ENCODE data around the gene CPNE5. TPM values are rescaled to one million over a fixed set of nuclear protein-coding genes. Genes with fewer than 3 reads are reported as not detected.
A peak's percentile ranks its signal among the peaks of the same experiment; 100 is the strongest.

CPNE5 gene
- polyA plus RNA-seq, 3 donors = 0.47 to 0.85 (median 0.82) TPM

- peak overlapping the region in 1 of 2 donors; percentile 97 for H3K27ac ChIP-seq (ENCODE audit: low read depth in 1 of 2, low read length in 2 of 2)
- peaks cover 4 to 10% of the 10 kb centered on the region in 2 donors for H3K36me3 Mint-ChIP-seq
- H3K4me1 ChIP-seq (ENCODE audit: control insufficient read depth in 1 of 2, insufficient read depth in 2 of 2, low read length in 2 of 2) = peaks cover 55 to 56% of the 10 kb centered on the region in 2 donors
- no peaks in the 10 kb centered on the region for H4K20me1 ChIP-seq (ENCODE audit: insufficient read depth, low read length)
- H3K36me3 ChIP-seq (replicated peaks in 1 of 2; ENCODE audit: control insufficient read depth in 1 of 2, insufficient read depth in 2 of 2, low read length in 2 of 2) = no peaks in the 10 kb centered on the region
- intact Hi-C loops (cut with micrococcal nuclease) = loop anchor here (2.0 to 5.0 kb wide), 5 partner anchors 75 to 143 kb away; no protein-coding TSS in a partner anchor
- no peak overlapping the region for H3K9ac ChIP-seq (ENCODE audit: insufficient read depth, low read length, poor library complexity, severe bottlenecking)
- no peaks in the 10 kb centered on the region for H3K9me3 ChIP-seq (replicated peaks in 1 of 2; ENCODE audit: control insufficient read depth in 1 of 2, insufficient read depth in 1 of 2, low read length in 2 of 2)
- no peak overlapping the region for H3K4me3 Mint-ChIP-seq
- no peak overlapping the region for H3K4me2 ChIP-seq (replicated peaks; ENCODE audit: extremely low read depth, low read length, poor library complexity, severe bottlenecking)
- H2AFZ ChIP-seq (ENCODE audit: insufficient read depth, low read depth, low read length, poor library complexity, severe bottlenecking) = no peak overlapping the region
- 100% methylated on average over 4 of the region's 6 CpGs for WGBS (ENCODE audit: insufficient coverage)
- no peak overlapping the region for H3K4me3 ChIP-seq (replicated peaks in 1 of 3; ENCODE audit: low read depth in 2 of 3, low read length in 3 of 3)
- H3K79me2 ChIP-seq (ENCODE audit: insufficient read depth, low read length) = no peaks in the 10 kb centered on the region
- TF ChIP-seq CTCF (IDR thresholded peaks at IDR 0.05) = no peak
- H3K27me3 Mint-ChIP-seq (ENCODE audit: low read depth in 3 of 3) = peaks cover 0 to 9% (median 2%) of the 10 kb centered on the region in 3 donors
- H3K9me3 Mint-ChIP-seq = peaks cover 0 to 1% (median 0%) of the 10 kb centered on the region in 7 donors
- H3K4me1 Mint-ChIP-seq = peaks cover 61% of the 10 kb centered on the region
- no peaks in the 10 kb centered on the region for H3K27me3 ChIP-seq (ENCODE audit: control insufficient read depth in 2 of 2, insufficient read depth in 2 of 2, low read length in 2 of 2)
- H3K27ac Mint-ChIP-seq = peak overlapping the region in 6 of 7 donors; percentile 78 to 99 (median 98)
- no peak for DNase-seq
Measured at GRCh38 chr6:36757943-36758508, 81.2 kb downstream of the CPNE5 start.

GRCh38 chr6:36757206-36757605, 82.0 kb downstream of the CPNE5 start:
- peaks cover 0 to 9% (median 0%) of the 10 kb centered on the region in 3 donors for H3K27me3 Mint-ChIP-seq (ENCODE audit: low read depth in 3 of 3)
- Histone ChIP-seq H3K4me3 (replicated peaks in 1 of 3; ENCODE audit: low read depth in 2 of 3, low read length in 3 of 3) (no peak overlapping the region), H3K4me1 (ENCODE audit: control insufficient read depth in 1 of 2, insufficient read depth in 2 of 2, low read length in 2 of 2) (peaks cover 63 to 64% of the 10 kb centered on the region in 2 donors), H3K27ac (ENCODE audit: low read depth in 1 of 2, low read length in 2 of 2) (peak overlapping the region in 1 of 2 donors; percentile 97), H3K27me3 (ENCODE audit: control insufficient read depth in 2 of 2, insufficient read depth in 2 of 2, low read length in 2 of 2) (no peaks in the 10 kb centered on the region), H3K79me2 (ENCODE audit: insufficient read depth, low read length) (no peaks in the 10 kb centered on the region), H3K36me3 (replicated peaks in 1 of 2; ENCODE audit: control insufficient read depth in 1 of 2, insufficient read depth in 2 of 2, low read length in 2 of 2) (no peaks in the 10 kb centered on the region), H3K9me3 (replicated peaks in 1 of 2; ENCODE audit: control insufficient read depth in 1 of 2, insufficient read depth in 1 of 2, low read length in 2 of 2) (no peaks in the 10 kb centered on the region), H3K4me2 (replicated peaks; ENCODE audit: extremely low read depth, low read length, poor library complexity, severe bottlenecking) (peak overlapping the region; percentile 9), H3K9ac (ENCODE audit: insufficient read depth, low read length, poor library complexity, severe bottlenecking) (peak overlapping the region; percentile 69), H4K20me1 (ENCODE audit: insufficient read depth, low read length) (no peaks in the 10 kb centered on the region), H2AFZ (ENCODE audit: insufficient read depth, low read depth, low read length, poor library complexity, severe bottlenecking) (peak overlapping the region; percentile 4)
- intact Hi-C loops (cut with micrococcal nuclease) = loop anchor here (2.0 to 5.0 kb wide), 4 partner anchors 74 to 135 kb away; no protein-coding TSS in a partner anchor
- peaks cover 4 to 10% of the 10 kb centered on the region in 2 donors for H3K36me3 Mint-ChIP-seq
- peaks cover 0 to 1% (median 0%) of the 10 kb centered on the region in 7 donors for H3K9me3 Mint-ChIP-seq
- no peak for TF ChIP-seq CTCF (IDR thresholded peaks at IDR 0.05)
- DNase-seq = peak; percentile 52 to 76 (median 66)
- H3K27ac Mint-ChIP-seq = peak overlapping the region; percentile 97 to 100 (median 98)
- H3K4me3 Mint-ChIP-seq = no peak overlapping the region
- H3K4me1 Mint-ChIP-seq = peaks cover 69% of the 10 kb centered on the region
- 22% methylated on average over 3 of the region's 4 CpGs for WGBS (ENCODE audit: insufficient coverage)

Measured in CD14-positive monocyte (primary cell).